Transverse colon (tissue), 4 donors: ENCODE data around the gene SELENOT. TPM values are rescaled to one million over a fixed set of nuclear protein-coding genes. Genes with fewer than 3 reads are reported as not detected.
A peak's percentile ranks its signal among the peaks of the same experiment; 100 is the strongest.

Experiments
- DNase-seq: peaks from one replicate; pipeline ENCODE4 v3.0.0-alpha.2; 2019
- H3K27ac ChIP-seq, 4 donors: fragments of 200-600 bp; sonication (generic); 2 replicates each; pipeline ENCODE4 v1.5.1; 2016 to 2018; ENCODE audit warnings: inconsistent platforms in 4 of 4
- H3K27me3 ChIP-seq: fragments of 200-600 bp; sonication (generic); 2 replicates; pipeline ENCODE4 v1.5.1; 2017; ENCODE audit warnings: inconsistent platforms
- H3K36me3 ChIP-seq, 4 donors: fragments of 200-600 bp; sonication (generic); 2 replicates each; pipeline ENCODE4 v1.5.1; 2017 to 2019; ENCODE audit warnings: inconsistent platforms in 4 of 4
- H3K4me1 ChIP-seq, 4 donors: fragments of 200-600 bp; sonication (generic); 2 replicates each; pipeline ENCODE4 v1.5.1; 2017 to 2020; ENCODE audit warnings: inconsistent platforms in 4 of 4
- H3K4me3 ChIP-seq, 4 donors: fragments of 200-600 bp; sonication (generic); 1 replicate in 1 of 4; 2 replicates in 3 of 4; pipeline versions ENCODE4 v1.5.1 to v1.6.1; 2017 to 2019; ENCODE audit warnings: inconsistent platforms in 4 of 4
- H3K9me3 ChIP-seq, 2 donors: fragments of 200-600 bp; sonication (generic); 2 replicates each; pipeline ENCODE4 v1.5.1; 2017 to 2019; ENCODE audit warnings: inconsistent platforms in 2 of 2
- CTCF ChIP-seq, 5 experiments: fragments of 200-600 bp in 3 of 5; fragments of 450-650 bp in 2 of 5; sonication (generic) in 3 of 5; IDR thresholded peaks; 1 replicate in 2 of 5; 2 replicates in 3 of 5; pipeline ENCODE4 v1.5.1; 2016 to 2017; ENCODE audit warnings: antibody characterized with exemption in 5 of 5, inconsistent platforms in 3 of 5, mild to moderate bottlenecking in 2 of 5, moderate library complexity in 1 of 5
- EP300 ChIP-seq: sonication (generic); formaldehyde crosslinking; IDR thresholded peaks from one replicate; pipeline ENCODE4 v1.6.1; 2017; ENCODE audit warnings: antibody characterized with exemption, low read depth
- POLR2A ChIP-seq: fragments of 450-650 bp; IDR thresholded peaks from one replicate; pipeline ENCODE4 v1.6.1; 2016; ENCODE audit warnings: antibody characterized with exemption, mild to moderate bottlenecking, moderate library complexity
- POLR2AphosphoS5 ChIP-seq, 3 donors: sonication (generic); formaldehyde crosslinking; IDR thresholded peaks; one replicate each; pipeline ENCODE4 v1.6.1; 2016; ENCODE audit warnings: antibody characterized with exemption in 3 of 3
- WGBS, 2 donors: methylation state at CpG; one replicate each; pipeline ENCODE4 v1.1.5; 2018; ENCODE audit warnings: low coverage in 1 of 2; 5-methylcytosine and 5-hydroxymethylcytosine counted together
- in situ Hi-C, 4 donors: fragments of 200-750 bp; cut with MboI; loops; one replicate each; pipeline versions ENCODE4 v1.15.0 to v1.15.1; 2017; ENCODE audit warnings: low sequenced_read_pairs in 3 of 4, low pct_ligation_motif_present in 1 of 4, low pct_unique_long_range_greater_than_20kb in 1 of 4
- intact Hi-C: fragments of 100-400 bp; cut with DNase I; formaldehyde crosslinking; loops from one replicate; pipeline ENCODE4 v1.15.1; 2023; ENCODE audit warnings: low total_unique reads
- total RNA-seq, 4 donors: library from RNA; depleted of rRNA; stranded (reverse); fragments of >200 nt; gene quantifications; one replicate each; pipeline ENCODE4 v1.1.0, GENCODE V29; 2016

The SELENOT gene
- total RNA-seq, 4 donors from 2014 or later: 36.3 to 149 (median 95.1) TPM

GRCh38 chr3:150607267-150608065, 4.3 kb downstream of the SELENOT start:
- in situ Hi-C loops (loop anchor here in 1 of 4 donors (10.0 kb wide), 1 partner anchor 157 kb away; the partner anchor contains the start of gene SIAH2), intact Hi-C loops (no loop called here)
- no peaks in the 10 kb centered on the region for H3K27me3 ChIP-seq
- peaks cover 0 to 6% (median 2%) of the 10 kb centered on the region in 4 donors for H3K36me3 ChIP-seq
- DNase-seq: no peak
- peak overlapping the region in 1 of 4 donors; percentile 1 for H3K27ac ChIP-seq
- peaks cover 17 to 68% (median 36%) of the 10 kb centered on the region in 4 donors for H3K4me1 ChIP-seq
- 59 to 78% methylated on average over 6 to 8 of the region's 8 CpGs for WGBS, 2 donors
- no peak overlapping the region for H3K4me3 ChIP-seq
- TF ChIP-seq POLR2A (no peak), EP300 (no peak), POLR2AphosphoS5 (IDR thresholded peaks at IDR 0.05) (no peak), CTCF (IDR thresholded peaks at IDR 0.05) (no peak)
- no peaks in the 10 kb centered on the region for H3K9me3 ChIP-seq

GRCh38 chr3:150609988-150610387, 6.9 kb downstream of the SELENOT start:
- in situ Hi-C loops (loop anchor here in 1 of 4 donors (10.0 kb wide), 1 partner anchor 155 kb away; the partner anchor contains the start of gene SIAH2), intact Hi-C loops (no loop called here)
- no peak overlapping the region for H3K4me3 ChIP-seq
- H3K36me3 ChIP-seq: peaks cover 0 to 6% (median 2%) of the 10 kb centered on the region in 4 donors
- no peaks in the 10 kb centered on the region for H3K27me3 ChIP-seq
- H3K9me3 ChIP-seq: no peaks in the 10 kb centered on the region
- peaks cover 5 to 55% (median 24%) of the 10 kb centered on the region in 4 donors for H3K4me1 ChIP-seq
- WGBS, 2 donors: 0% methylated on average over 1 of the region's 1 CpG
- no peak overlapping the region for H3K27ac ChIP-seq
- DNase-seq: no peak
- TF ChIP-seq POLR2AphosphoS5 (IDR thresholded peaks at IDR 0.05) (no peak), EP300 (no peak), CTCF (IDR thresholded peaks at IDR 0.05) (no peak), POLR2A (no peak)

GRCh38 chr3:150610785-150611184, 7.7 kb downstream of the SELENOT start:
- Histone ChIP-seq H3K9me3 (no peaks in the 10 kb centered on the region), H3K27me3 (no peaks in the 10 kb centered on the region), H3K36me3 (peaks cover 0 to 6% (median 2%) of the 10 kb centered on the region in 4 donors), H3K27ac (no peak overlapping the region), H3K4me3 (no peak overlapping the region), H3K4me1 (peaks cover 4 to 47% (median 18%) of the 10 kb centered on the region in 4 donors)
- WGBS, 2 donors: 71 to 74% methylated on average over 1 of the region's 1 CpG
- in situ Hi-C loops: no loop called here
- intact Hi-C loops: no loop called here
- TF ChIP-seq EP300 (no peak), POLR2A (no peak), POLR2AphosphoS5 (IDR thresholded peaks at IDR 0.05) (no peak), CTCF (IDR thresholded peaks at IDR 0.05) (no peak)
- DNase-seq: no peak

GRCh38 chr3:150611666-150612065, 8.5 kb downstream of the SELENOT start:
- intact Hi-C loops (no loop called here), in situ Hi-C loops (no loop called here)
- Histone ChIP-seq H3K9me3 (no peaks in the 10 kb centered on the region), H3K36me3 (peaks cover 0 to 6% (median 2%) of the 10 kb centered on the region in 4 donors), H3K27ac (no peak overlapping the region), H3K4me1 (peaks cover 4 to 38% (median 17%) of the 10 kb centered on the region in 4 donors), H3K4me3 (no peak overlapping the region), H3K27me3 (no peaks in the 10 kb centered on the region)
- no peak for TF ChIP-seq POLR2AphosphoS5 (IDR thresholded peaks at IDR 0.05)
- no peak for TF ChIP-seq EP300
- no peak for TF ChIP-seq POLR2A
- TF ChIP-seq CTCF (IDR thresholded peaks at IDR 0.05): no peak
- DNase-seq: no peak
- 97 to 100% methylated on average over 6 to 34 of the region's 34 CpGs for WGBS, 2 donors
